Karpas-422 (cell line): Measurements from ENCODE around the gene PITX3. TPM values are rescaled to one million over a fixed set of nuclear protein-coding genes. Genes with fewer than 3 reads are reported as not detected.

Experiments
- DNase-seq: peaks from one replicate; pipeline ENCODE4 v3.0.0-alpha.2; 2015
- H2AFZ ChIP-seq: fragments of 200-600 bp; sonication (generic); 2 replicates; pipeline ENCODE4 v1.6.1; 2014; ENCODE audit warnings: antibody characterized with exemption, low read length, mixed read lengths
- H3K27ac ChIP-seq: fragments of 200-600 bp; sonication (generic); 2 replicates; pipeline ENCODE4 v1.5.1; 2014; ENCODE audit warnings: mild to moderate bottlenecking, low read length, moderate library complexity
- H3K27me3 ChIP-seq: fragments of 200-600 bp; sonication (generic); 2 replicates; pipeline ENCODE4 v1.6.1; 2014; ENCODE audit warnings: low read length, mixed read lengths
- H3K36me3 ChIP-seq: fragments of 200-600 bp; sonication (generic); 2 replicates; pipeline ENCODE4 v1.6.1; 2014; ENCODE audit warnings: low read length, mixed read lengths; ENCODE audit not compliant: insufficient read depth
- H3K4me1 ChIP-seq: fragments of 200-600 bp; sonication (generic); 2 replicates; pipeline ENCODE4 v1.6.1; 2014; ENCODE audit warnings: mild to moderate bottlenecking, low read length, mixed read lengths
- H3K4me2 ChIP-seq: fragments of 200-600 bp; sonication (generic); 2 replicates; pipeline ENCODE4 v1.6.1; 2014; ENCODE audit warnings: low read length, low read depth, mild to moderate bottlenecking; ENCODE audit not compliant: poor library complexity, severe bottlenecking
- H3K4me3 ChIP-seq: fragments of 200-600 bp; sonication (generic); 2 replicates; pipeline ENCODE4 v1.5.1; 2014; ENCODE audit warnings: mild to moderate bottlenecking, antibody characterized with exemption, low read length, mixed read lengths
- H3K79me2 ChIP-seq: fragments of 200-600 bp; sonication (generic); 2 replicates; pipeline ENCODE4 v1.6.1; 2014; ENCODE audit warnings: mild to moderate bottlenecking, low read length, mixed read lengths
- H3K9ac ChIP-seq: fragments of 200-600 bp; sonication (generic); 2 replicates; pipeline ENCODE4 v1.6.0; 2014; ENCODE audit warnings: low read length
- H3K9me2 ChIP-seq: fragments of 200-600 bp; sonication (generic), shearing (Covaris generic); replicated peaks from 2 replicates; pipeline ENCODE4 v1.6.0; 2014; ENCODE audit warnings: mild to moderate bottlenecking, low read length, moderate library complexity; ENCODE audit not compliant: insufficient read depth
- H3K9me3 ChIP-seq: fragments of 300-700, 200-600 bp; sonication (generic); 2 replicates; pipeline ENCODE4 v1.6.1; 2014; ENCODE audit warnings: low read length, mixed read lengths
- H4K20me1 ChIP-seq: fragments of 200-600 bp; sonication (generic); 2 replicates; pipeline ENCODE4 v1.6.1; 2014; ENCODE audit warnings: mild to moderate bottlenecking, antibody characterized with exemption, low read length, low read depth; ENCODE audit not compliant: insufficient read depth
- total RNA-seq: library from RNA; depleted of rRNA; stranded (reverse); fragments of >200 nt; shearing (Covaris generic); gene quantifications from 2 replicates; pipeline ENCODE4 v1.2.3, GENCODE V29; 2014; ENCODE audit warnings: low replicate concordance

Gene PITX3
- total RNA-seq, 1 experiment from 2014 or later: not detected

DNA sequence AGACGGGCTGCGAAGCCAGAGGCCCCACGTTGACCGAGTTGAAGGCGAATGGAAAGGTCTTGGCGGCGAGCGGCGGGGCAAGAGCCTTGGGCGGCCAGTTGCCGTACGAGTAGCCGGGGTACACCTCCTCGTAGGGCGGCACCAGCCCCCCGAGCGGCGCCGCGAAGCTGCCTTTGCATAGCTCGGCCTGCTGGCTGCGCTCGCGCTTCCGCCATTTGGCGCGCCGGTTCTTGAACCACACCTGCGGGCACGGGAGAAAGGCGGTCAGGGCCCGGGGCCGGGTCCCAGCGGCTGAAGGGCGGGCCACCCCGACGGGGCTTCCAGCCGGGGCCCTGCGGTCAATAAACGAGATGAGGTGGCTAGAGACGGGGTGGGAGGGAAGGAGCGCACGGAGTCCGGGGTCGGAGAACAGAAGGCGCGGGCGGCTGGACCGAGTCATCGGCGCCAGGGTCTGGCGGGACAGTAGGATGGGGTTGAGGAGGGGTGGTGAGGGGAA, 10.4 kb downstream of the PITX3 start:
- Histone ChIP-seq H3K9me3 (no peaks in the 10 kb centered on the region), H3K79me2 (no peaks in the 10 kb centered on the region), H2AFZ (no peak overlapping the region), H3K27ac (no peak overlapping the region), H3K36me3 (no peaks in the 10 kb centered on the region), H3K27me3 (no peaks in the 10 kb centered on the region), H4K20me1 (no peaks in the 10 kb centered on the region), H3K4me2 (no peak overlapping the region), H3K9ac (no peak overlapping the region), H3K4me3 (no peak overlapping the region), H3K4me1 (peaks cover 10% of the 10 kb centered on the region), H3K9me2 (no peaks in the 10 kb centered on the region)
- no peak for DNase-seq

DNA sequence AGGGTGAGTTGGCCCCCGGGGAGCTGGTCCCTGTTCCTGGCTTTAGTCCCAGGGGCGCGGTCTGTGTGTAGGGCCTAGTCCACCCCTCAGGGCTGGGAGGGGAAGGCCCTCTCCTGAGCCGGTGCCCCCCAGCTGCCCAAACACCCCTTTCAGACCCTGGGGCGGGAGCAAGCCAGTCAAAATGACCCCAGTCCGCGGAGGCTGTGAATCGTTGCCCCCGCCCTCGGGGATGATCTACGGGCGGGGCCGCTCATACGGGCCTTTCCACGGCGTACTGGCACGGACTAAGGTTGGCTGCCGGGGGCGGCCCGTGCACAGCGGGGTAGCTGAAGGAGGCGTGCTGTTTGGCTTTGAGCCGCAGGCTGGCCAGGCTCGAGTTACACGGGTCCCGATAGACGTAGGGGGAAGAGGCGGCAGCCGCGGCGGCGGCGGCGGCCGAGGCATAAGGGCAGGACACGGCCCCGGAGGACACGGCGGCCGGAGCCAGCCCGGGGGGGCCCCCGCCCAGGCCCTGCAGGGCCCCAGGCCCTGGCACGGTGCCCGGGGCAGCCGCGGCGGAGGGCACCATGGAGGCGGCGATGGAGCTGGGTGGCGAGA, 10.9 kb downstream of the PITX3 start:
- DNase-seq: peak; percentile 52
- H3K4me2 ChIP-seq: peak overlapping the region; percentile 15
- no peaks in the 10 kb centered on the region for H3K36me3 ChIP-seq
- no peak overlapping the region for H2AFZ ChIP-seq
- no peaks in the 10 kb centered on the region for H3K9me2 ChIP-seq
- H3K4me3 ChIP-seq: no peak overlapping the region
- peaks cover 13% of the 10 kb centered on the region for H3K4me1 ChIP-seq
- no peaks in the 10 kb centered on the region for H3K9me3 ChIP-seq
- no peak overlapping the region for H3K27ac ChIP-seq
- no peaks in the 10 kb centered on the region for H3K79me2 ChIP-seq
- H3K9ac ChIP-seq: no peak overlapping the region
- no peaks in the 10 kb centered on the region for H4K20me1 ChIP-seq
- H3K27me3 ChIP-seq: no peaks in the 10 kb centered on the region

DNA sequence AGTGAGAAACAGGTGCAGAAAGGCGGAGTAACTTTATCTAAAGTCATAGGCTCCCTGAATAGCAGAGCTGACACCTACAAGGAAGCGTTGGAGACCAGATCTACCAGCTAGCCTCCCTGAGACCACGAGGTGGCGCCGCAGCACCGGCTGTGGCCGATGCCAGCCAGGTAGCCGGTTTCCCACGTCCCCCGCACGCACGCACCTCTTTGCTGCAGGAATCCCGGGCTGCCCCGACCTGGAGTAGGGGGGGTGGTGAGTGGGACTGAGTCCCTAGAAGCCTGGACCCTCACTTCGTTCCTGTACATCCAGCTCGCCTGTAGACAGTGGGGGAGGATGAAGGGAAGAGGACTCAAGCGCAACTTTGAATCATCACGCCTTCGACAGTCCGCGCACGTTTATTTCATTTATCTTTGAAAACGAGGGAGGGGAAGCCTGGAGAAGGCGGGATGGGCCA, 11.5 kb downstream of the PITX3 start:
- Histone ChIP-seq H3K9ac (no peak overlapping the region), H3K4me1 (peaks cover 13% of the 10 kb centered on the region), H3K79me2 (no peaks in the 10 kb centered on the region), H3K9me3 (no peaks in the 10 kb centered on the region), H3K27me3 (no peaks in the 10 kb centered on the region), H3K36me3 (no peaks in the 10 kb centered on the region), H3K4me2 (peak overlapping the region; percentile 15), H4K20me1 (no peaks in the 10 kb centered on the region), H3K4me3 (no peak overlapping the region), H3K27ac (no peak overlapping the region), H3K9me2 (no peaks in the 10 kb centered on the region), H2AFZ (no peak overlapping the region)
- DNase-seq: peak; percentile 86

DNA sequence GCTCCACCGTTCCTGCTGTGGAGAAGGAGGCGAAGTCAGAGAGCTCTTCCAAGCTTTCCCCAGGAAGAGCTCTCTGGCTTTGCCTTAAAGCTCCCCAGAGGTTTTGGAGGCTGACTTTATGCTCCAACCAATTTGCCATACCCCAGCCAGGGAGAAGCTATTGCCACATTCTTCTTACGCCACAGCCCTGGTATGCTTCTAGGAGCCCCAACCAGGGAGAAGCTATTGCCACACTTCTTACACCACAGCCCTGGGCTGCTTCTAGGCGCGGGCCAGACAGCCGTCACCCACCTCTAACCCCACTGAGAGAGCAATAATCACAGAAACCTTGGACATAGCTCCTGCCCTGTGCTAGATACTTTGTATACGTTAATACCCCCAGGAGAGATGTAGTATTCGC, 14.3 kb downstream of the PITX3 start:
- Histone ChIP-seq H3K27ac (no peak overlapping the region), H3K9me2 (no peaks in the 10 kb centered on the region), H3K27me3 (no peaks in the 10 kb centered on the region), H3K4me1 (peaks cover 13% of the 10 kb centered on the region), H4K20me1 (no peaks in the 10 kb centered on the region), H3K36me3 (no peaks in the 10 kb centered on the region), H3K4me2 (no peak overlapping the region), H3K9me3 (no peaks in the 10 kb centered on the region), H3K9ac (no peak overlapping the region), H3K79me2 (no peaks in the 10 kb centered on the region), H3K4me3 (no peak overlapping the region), H2AFZ (no peak overlapping the region)
- DNase-seq: no peak

DNA sequence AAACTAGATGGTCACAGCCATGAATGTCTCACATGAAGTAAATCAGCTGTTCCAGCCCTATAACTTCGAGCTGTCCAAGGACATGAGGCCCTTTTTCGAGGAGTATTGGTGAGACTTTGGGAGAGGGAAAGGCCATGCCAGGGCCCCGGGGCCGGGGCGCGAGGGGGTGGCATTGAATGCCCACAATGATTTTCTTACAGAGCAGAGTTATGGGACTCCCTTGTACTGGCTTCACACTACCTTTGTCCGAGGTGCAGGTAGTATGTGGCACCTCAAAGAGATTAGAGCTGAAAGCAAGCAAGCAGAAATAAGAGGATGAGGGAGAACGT, 14.8 kb downstream of the PITX3 start:
- Histone ChIP-seq H3K79me2 (no peaks in the 10 kb centered on the region), H3K27me3 (no peaks in the 10 kb centered on the region), H3K4me3 (no peak overlapping the region), H3K9me2 (no peaks in the 10 kb centered on the region), H3K4me2 (peak overlapping the region; percentile 51), H2AFZ (no peak overlapping the region), H3K9ac (no peak overlapping the region), H3K27ac (no peak overlapping the region), H3K36me3 (no peaks in the 10 kb centered on the region), H4K20me1 (no peaks in the 10 kb centered on the region), H3K9me3 (no peaks in the 10 kb centered on the region), H3K4me1 (peaks cover 13% of the 10 kb centered on the region)
- no peak for DNase-seq

DNA sequence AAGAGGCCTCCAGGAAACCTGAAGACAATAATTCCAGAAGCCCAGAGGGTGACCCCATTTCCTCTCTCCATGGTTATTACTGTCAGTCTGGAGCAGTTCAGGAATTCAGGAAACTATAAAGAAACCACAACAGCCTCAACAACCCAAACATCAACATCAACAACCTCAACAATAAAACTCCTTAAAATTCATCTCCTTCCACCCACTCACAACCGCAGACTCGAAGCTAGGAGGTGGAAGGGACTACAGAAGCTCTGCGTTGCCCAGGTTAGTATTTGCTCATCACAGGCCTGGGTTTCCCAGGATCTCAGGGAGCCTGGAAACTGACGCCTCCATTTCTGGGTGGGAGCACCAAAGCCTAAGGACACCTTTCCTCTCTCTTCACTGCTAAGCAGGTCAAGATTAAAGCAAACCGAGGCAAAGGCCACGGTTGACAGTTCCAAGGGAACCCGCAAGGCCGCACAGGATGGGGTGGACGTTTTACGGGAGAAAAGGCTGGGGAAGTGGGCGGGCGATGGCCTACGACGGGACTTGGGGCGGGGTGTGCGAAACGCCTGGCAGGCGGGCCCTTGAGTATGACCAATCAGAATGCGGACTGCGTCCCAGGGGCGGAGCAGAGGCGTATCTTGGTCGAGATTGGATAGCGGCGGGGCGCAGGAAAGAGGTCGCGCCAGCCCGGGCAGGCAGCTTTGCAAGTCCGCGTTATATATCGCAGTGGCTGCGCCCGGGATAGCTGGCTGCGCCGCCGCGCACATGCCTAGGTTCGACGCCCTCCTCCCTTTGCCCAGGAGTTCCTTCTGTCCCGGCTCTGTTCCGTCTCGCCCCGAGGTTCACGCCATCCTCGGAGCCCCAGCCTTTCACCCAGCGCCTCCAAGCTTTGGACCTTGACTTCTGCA, 15.4 kb downstream of the PITX3 start, which contains the start of gene ELOVL3:
ELOVL3 (plus strand) TSS at position 654 of the 896 bp plus-strand sequence. CDS start 250 bp downstream, outside the sequence.
- peak within 1 kb of the TSS; percentile 51 for H3K4me2 ChIP-seq
- no peaks in the 10 kb centered on the region for H3K9me3 ChIP-seq
- H3K27ac ChIP-seq: no peak within 1 kb of the TSS
- H3K4me1 ChIP-seq: peaks cover 13% of the 10 kb centered on the region
- H2AFZ ChIP-seq: peak within 1 kb of the TSS; percentile 81
- peak; percentile 93 for DNase-seq
- H3K9me2 ChIP-seq: no peaks in the 10 kb centered on the region
- H4K20me1 ChIP-seq: no peaks in the 10 kb centered on the region
- no peaks in the 10 kb centered on the region for H3K27me3 ChIP-seq
- H3K79me2 ChIP-seq: no peaks in the 10 kb centered on the region
- H3K9ac ChIP-seq: no peak within 1 kb of the TSS; the same call in 1 of the 2 replicates
- H3K36me3 ChIP-seq: no peaks in the 10 kb centered on the region
- H3K4me3 ChIP-seq: peak within 1 kb of the TSS; percentile 36; the same call in 1 of the 2 replicates

DNA sequence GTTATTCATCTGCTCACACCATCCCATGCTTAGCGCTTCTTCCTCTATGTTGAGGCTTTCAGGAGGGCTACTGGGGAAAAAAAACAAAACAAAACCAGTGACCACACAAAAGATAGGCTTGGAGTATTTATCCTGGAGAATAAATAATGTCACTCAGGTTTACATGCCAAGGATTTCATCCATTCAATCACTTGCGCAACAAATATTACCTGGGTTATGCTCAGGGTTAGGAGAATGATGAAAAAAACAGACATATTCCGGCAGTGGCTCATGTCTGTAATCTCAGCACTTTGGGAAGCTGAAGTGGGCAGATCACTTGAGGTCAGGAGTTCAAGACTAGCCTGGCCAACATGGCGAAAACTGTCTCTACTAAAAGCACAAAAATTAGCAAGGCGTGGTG, 18.5 kb downstream of the PITX3 start:
- Histone ChIP-seq H3K4me2 (no peak overlapping the region), H3K9me2 (no peaks in the 10 kb centered on the region), H3K27ac (no peak overlapping the region), H3K36me3 (no peaks in the 10 kb centered on the region), H4K20me1 (no peaks in the 10 kb centered on the region), H2AFZ (no peak overlapping the region), H3K79me2 (no peaks in the 10 kb centered on the region), H3K4me1 (peaks cover 8% of the 10 kb centered on the region), H3K9me3 (no peaks in the 10 kb centered on the region), H3K4me3 (no peak overlapping the region), H3K9ac (no peak overlapping the region), H3K27me3 (no peaks in the 10 kb centered on the region)
- no peak for DNase-seq

DNA sequence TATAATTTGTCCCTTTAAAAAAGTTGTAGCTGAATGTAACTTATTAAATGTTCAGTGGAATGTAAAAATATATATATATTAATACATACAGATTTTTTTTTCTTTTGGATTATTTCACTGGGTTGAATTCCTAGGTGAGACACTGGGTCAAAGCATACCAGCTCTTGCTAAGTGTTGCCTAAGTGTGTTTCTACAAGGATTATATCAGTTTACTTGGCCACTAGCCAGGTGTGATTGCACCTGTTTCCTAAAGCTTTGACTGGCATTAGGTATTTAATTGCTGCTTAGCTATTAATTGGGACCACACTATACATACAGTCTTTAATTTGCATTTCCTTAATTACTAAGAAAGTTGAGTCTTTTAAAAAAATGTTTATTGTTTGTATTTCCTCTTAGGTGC, 20.7 kb downstream of the PITX3 start:
- no peak overlapping the region for H3K4me3 ChIP-seq
- H3K36me3 ChIP-seq: no peaks in the 10 kb centered on the region
- no peaks in the 10 kb centered on the region for H3K9me2 ChIP-seq
- no peaks in the 10 kb centered on the region for H3K9me3 ChIP-seq
- H3K79me2 ChIP-seq: no peaks in the 10 kb centered on the region
- H3K27ac ChIP-seq: no peak overlapping the region
- no peaks in the 10 kb centered on the region for H3K27me3 ChIP-seq
- H3K9ac ChIP-seq: no peak overlapping the region
- no peak overlapping the region for H3K4me2 ChIP-seq
- H2AFZ ChIP-seq: no peak overlapping the region
- H3K4me1 ChIP-seq: peaks cover under 1% of the 10 kb centered on the region
- DNase-seq: no peak
- no peaks in the 10 kb centered on the region for H4K20me1 ChIP-seq
